Stimulated activated CD8-positive, alpha-beta memory T cell treated with anti-CD3 and anti-CD28 coated beads, Interleukin-4, amount 100 ng/mL, for 1 hour (primary cell): ENCODE measurements around the gene TRIM2.

Experiments
- DNase-seq, 2 donors: peaks; one replicate each; pipeline ENCODE4 v3.0.0-alpha.2; 2020; ENCODE audit warnings: low read depth in 2 of 2, low spot score in 1 of 2

The TRIM2 gene

DNA sequence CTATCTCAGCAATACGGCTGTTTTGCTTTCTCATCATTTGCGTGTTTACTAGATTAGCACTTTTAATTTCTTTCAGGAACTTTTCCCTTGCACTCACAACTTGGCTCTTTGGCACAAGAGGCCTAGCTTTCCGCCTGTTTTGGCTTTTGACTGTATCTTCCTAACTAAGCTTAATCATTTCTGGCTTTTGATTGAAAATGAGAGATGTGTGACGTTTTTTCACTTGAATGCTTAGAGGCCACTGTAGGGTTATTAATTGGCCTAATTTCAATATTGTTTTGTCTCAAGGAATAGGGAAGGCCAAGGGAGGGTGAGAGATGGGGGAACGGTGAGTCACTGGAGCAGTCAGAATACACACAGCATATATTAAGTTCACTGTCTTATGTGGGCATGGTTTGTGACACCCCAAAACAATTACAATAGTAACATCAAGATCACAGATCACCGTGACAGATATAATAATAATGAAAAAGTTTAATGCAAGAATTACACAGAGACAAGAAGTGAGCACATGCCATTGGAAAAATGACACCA lies 167.5 kb downstream of the TRIM2 start:
- DNase-seq: no peak

GRCh38 chr4:153372967-153373562 lies 168.8 kb downstream of the TRIM2 start:
- DNase-seq: no peak

DNA sequence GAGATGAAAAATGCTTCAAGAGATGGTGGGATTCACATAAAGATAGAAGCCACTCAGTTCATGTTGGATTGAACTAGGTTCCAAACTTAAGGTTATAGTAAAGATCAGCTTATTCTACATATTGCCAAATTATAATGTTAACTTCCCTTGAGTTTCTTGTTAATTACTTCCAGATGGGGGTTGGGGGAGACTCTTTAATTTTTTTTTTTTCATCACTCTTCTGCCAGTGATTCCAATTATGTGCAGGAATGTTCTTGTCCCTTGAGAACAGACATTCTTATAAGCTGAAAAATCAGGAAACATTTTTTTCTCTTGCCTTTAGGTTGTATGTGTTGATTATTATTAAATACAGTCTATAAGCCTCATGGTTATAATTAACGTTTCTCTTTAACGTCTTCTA lies 170.2 kb downstream of the TRIM2 start:
- no peak for DNase-seq

DNA sequence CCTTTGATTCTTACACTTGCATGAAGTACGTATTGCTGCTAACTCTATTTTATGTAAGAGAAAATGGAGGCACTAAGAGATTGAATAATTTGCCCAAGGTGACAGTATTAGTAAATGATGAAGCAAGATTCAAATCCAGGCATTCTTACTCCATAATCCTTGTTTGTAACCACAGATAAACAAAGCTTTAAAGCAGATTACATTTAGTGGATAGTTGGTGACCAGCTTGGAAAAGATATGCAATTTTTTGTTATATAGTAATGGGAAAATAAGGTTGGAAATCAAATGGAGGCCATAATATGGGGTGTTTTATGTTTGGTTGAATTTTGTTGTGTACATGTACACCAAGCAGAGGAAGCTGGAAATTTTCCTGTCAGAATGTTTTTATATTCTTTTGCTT lies 171.1 kb downstream of the TRIM2 start:
- no peak for DNase-seq

DNA sequence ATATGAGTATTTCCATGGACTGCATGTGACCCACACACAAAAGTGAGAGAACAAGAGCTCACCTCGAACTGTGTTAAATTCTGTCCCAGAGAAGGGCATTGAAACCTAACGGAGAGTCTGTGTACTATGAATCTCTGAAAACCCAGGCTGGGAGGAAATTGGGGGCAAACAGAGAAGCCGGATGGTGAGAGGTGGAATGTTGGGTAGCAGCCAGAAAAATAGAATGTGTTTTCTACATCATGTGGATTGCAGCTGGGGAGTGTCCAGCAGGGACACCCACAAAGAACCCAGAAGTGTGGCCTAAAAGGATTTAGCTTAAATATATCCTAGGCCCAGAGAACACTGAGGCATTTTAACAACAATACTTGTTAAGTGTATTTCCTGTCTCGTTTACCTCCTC lies 178.9 kb downstream of the TRIM2 start:
- DNase-seq: no peak

GRCh38 chr4:153384160-153384559 lies 179.9 kb downstream of the TRIM2 start:
- no peak for DNase-seq

DNA sequence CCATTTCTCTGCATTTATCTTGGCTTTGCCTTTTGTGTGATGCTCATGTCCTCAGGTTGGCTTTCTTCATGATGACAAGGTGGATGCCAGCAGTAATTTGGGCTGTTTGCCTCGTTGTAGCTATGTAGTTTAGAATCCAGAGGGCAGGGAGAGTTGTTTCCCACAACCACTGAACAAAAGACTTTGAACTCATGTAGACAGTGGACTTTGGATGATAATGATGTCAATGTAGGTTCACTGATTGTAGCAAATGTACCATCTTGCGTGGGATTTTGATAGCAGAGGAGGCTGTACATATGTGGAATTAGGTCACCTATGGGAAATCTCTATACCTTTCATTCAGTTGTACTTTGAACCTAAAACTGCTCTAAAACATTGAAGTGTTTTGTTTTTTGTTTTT lies 181.5 kb downstream of the TRIM2 start:
- DNase-seq: no peak

- no peak for DNase-seq
Observed at GRCh38 chr4:153387981-153388380, 183.7 kb downstream of the TRIM2 start.
